Measurements from ENCODE around the gene STXBP2.

The STXBP2 gene

DNA sequence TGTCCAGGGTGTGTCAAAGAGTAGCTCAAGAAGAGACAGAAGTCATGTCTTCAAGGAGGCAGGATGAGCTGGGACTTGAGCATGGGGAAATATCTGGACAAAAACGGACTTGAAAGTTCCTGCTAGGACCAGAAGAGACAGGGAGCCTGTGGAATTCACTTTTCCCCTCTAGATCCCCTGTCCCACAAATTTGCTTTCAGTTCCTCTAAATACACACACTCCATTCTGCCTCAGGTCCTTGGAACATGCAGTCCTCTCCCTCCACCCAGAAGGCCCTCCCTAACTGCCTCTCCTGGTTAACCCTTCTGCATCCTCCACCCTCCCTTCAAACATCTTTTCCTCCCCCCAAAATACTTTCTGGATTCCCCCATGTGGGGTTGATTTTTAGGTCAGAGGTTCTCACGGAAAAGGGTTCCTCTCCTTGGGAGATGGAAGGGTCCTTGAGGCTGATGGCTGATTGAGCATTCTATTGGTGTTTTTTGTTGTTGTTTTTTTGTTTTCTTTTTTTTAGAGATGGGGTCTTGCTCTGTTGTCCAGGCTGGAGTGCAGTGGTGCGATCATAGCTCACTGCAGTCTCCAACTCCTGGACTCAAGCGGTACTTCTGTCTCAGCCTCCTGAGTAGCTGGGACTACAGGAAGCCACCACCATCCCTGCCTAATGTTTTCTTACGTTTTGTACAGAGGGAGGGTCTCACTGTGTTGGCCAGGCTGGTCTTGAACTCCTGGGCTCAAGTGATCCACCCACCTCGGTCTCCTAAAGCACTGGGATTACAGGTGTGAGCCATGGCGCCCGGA, 25.0 kb downstream of the STXBP2 start:
- no peaks in the 10 kb centered on the region for H3K36me3 ChIP-seq (ENCODE audit: control insufficient read depth in 2 of 2, insufficient read depth in 1 of 2, low read length in 2 of 2)
- H3K27ac ChIP-seq (ENCODE audit: extremely low read depth, low read depth, low read length): no peak overlapping the region
- no peak overlapping the region for H3K4me3 ChIP-seq (ENCODE audit: low read depth, low read length)
- POLR2A ChIA-PET: no interaction called here
- H3K4me1 ChIP-seq (ENCODE audit: control insufficient read depth, insufficient read depth, low read length): no peaks in the 10 kb centered on the region
- no peaks in the 10 kb centered on the region for H3K9me3 ChIP-seq (ENCODE audit: control insufficient read depth, insufficient read depth, low read depth, low read length)
- CTCF ChIA-PET: interaction anchor here (1.8 to 4.3 kb wide), 3 partner anchors 10 to 94 kb away, joined by 5 to 23 read pairs (median 14); partner anchors contain the start of gene TRAPPC5
- TF ChIP-seq ZNF335 (tag by site-specific recombination; conservative IDR thresholded peaks at IDR 0.05) (no peak), HOXC10 (CRISPR knock-in tag; IDR thresholded peaks at IDR 0.05) (no peak), ZNF121 (tag by site-specific recombination; IDR thresholded peaks at IDR 0.05) (peak; percentile 83), ZNF623 (tag by site-specific recombination; IDR thresholded peaks at IDR 0.05) (peak; percentile 39), HIC1 (tag by site-specific recombination; IDR thresholded peaks at IDR 0.05) (no peak), ZNF830 (tag by site-specific recombination; IDR thresholded peaks at IDR 0.05; ENCODE audit: low read depth) (no peak)

GRCh38 chr19:7662657-7663056, 25.7 kb downstream of the STXBP2 start:
- no peaks in the 10 kb centered on the region for H3K4me1 ChIP-seq (ENCODE audit: control insufficient read depth, insufficient read depth, low read length)
- no peak overlapping the region for H3K27ac ChIP-seq (ENCODE audit: extremely low read depth, low read depth, low read length)
- TF ChIP-seq ZNF664 (tag by site-specific recombination; IDR thresholded peaks at IDR 0.05): peak; percentile 64; the same call in 1 of the 2 replicates
- TF ChIP-seq ZNF248 (tag by site-specific recombination; IDR thresholded peaks at IDR 0.05): no peak
- TF ChIP-seq ZNF214 (tag by site-specific recombination; IDR thresholded peaks at IDR 0.05; ENCODE audit: borderline replicate concordance): no peak
- H3K4me3 ChIP-seq (ENCODE audit: low read depth, low read length): no peak overlapping the region
- CTCF ChIA-PET: interaction anchor here (2.7 to 4.3 kb wide), 2 partner anchors 10 to 18 kb away, joined by 14 to 23 read pairs; partner anchors contain the start of gene TRAPPC5
- H3K9me3 ChIP-seq (ENCODE audit: control insufficient read depth, insufficient read depth, low read depth, low read length): no peaks in the 10 kb centered on the region
- POLR2A ChIA-PET: interaction anchor here (0.7 kb wide), 1 partner anchor 81 kb away, joined by 3 read pairs; no protein-coding TSS in a partner anchor
- H3K36me3 ChIP-seq (ENCODE audit: control insufficient read depth in 2 of 2, insufficient read depth in 1 of 2, low read length in 2 of 2): no peaks in the 10 kb centered on the region

DNA sequence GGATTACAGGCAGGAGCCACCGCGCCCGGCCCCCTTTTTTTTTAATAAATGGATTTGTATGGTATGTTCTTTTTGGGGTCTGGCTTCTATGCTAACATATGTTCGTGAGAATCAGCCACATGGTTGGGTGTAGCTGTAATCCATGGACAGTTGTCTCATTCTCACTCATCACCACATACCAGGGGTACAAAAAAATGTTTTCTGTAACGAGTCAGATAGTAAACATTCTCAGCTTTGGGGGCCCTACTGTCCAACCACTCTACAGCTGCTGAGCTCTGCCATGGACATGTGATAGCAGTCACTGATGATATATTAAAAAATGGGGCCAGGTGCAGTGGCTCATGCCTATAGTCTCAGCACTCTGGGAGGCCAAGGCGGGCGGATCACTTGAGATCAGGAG, 26.8 kb downstream of the STXBP2 start:
- POLR2A ChIA-PET: no interaction called here
- no peaks in the 10 kb centered on the region for H3K4me1 ChIP-seq (ENCODE audit: control insufficient read depth, insufficient read depth, low read length)
- TF ChIP-seq ZNF112 (tag by site-specific recombination; IDR thresholded peaks at IDR 0.05) (no peak), ZNF837 (tag by site-specific recombination; IDR thresholded peaks at IDR 0.05) (no peak), KLF7 (tag by site-specific recombination; IDR thresholded peaks at IDR 0.05; ENCODE audit: borderline replicate concordance) (no peak), ZNF585B (tag by site-specific recombination; IDR thresholded peaks at IDR 0.05) (no peak)
- TF ChIP-seq, protein P1, sequence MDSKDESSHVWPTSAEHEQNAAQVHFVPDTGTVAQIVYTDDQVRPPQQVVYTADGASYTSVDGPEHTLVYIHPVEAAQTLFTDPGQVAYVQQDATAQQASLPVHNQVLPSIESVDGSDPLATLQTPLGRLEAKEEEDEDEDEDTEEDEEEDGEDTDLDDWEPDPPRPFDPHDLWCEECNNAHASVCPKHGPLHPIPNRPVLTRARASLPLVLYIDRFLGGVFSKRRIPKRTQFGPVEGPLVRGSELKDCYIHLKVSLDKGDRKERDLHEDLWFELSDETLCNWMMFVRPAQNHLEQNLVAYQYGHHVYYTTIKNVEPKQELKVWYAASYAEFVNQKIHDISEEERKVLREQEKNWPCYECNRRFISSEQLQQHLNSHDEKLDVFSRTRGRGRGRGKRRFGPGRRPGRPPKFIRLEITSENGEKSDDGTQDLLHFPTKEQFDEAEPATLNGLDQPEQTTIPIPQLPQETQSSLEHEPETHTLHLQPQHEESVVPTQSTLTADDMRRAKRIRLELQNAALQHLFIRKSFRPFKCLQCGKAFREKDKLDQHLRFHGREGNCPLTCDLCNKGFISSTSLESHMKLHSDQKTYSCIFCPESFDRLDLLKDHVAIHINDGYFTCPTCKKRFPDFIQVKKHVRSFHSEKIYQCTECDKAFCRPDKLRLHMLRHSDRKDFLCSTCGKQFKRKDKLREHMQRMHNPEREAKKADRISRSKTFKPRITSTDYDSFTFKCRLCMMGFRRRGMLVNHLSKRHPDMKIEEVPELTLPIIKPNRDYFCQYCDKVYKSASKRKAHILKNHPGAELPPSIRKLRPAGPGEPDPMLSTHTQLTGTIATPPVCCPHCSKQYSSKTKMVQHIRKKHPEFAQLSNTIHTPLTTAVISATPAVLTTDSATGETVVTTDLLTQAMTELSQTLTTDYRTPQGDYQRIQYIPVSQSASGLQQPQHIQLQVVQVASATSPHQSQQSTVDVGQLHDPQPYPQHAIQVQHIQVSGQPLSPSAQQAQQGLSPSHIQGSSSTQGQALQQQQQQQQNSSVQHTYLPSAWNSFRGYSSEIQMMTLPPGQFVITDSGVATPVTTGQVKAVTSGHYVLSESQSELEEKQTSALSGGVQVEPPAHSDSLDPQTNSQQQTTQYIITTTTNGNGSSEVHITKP (tag by site-specific recombination; IDR thresholded peaks at IDR 0.05): no peak
- no peak overlapping the region for H3K27ac ChIP-seq (ENCODE audit: extremely low read depth, low read depth, low read length)
- no peaks in the 10 kb centered on the region for H3K9me3 ChIP-seq (ENCODE audit: control insufficient read depth, insufficient read depth, low read depth, low read length)
- no peak overlapping the region for H3K4me3 ChIP-seq (ENCODE audit: low read depth, low read length)
- CTCF ChIA-PET: interaction anchor here (0.5 to 4.3 kb wide), 4 partner anchors 11 to 1501 kb away, joined by 3 to 23 read pairs (median 5); partner anchors contain the start of gene TRAPPC5
- H3K36me3 ChIP-seq (ENCODE audit: control insufficient read depth in 2 of 2, insufficient read depth in 1 of 2, low read length in 2 of 2): no peaks in the 10 kb centered on the region
